HT1080 (cell line): ENCODE results near the gene SLC1A5. TPM values are rescaled to one million over a fixed set of nuclear protein-coding genes. Genes with fewer than 3 reads are reported as not detected.
"Not testable (repeated sequence)": the region's sequence is repeated elsewhere in the genome, so short reads cannot be mapped to it uniquely, and the experiment has no call there.

Source experiments
- DNase-seq: peaks from one replicate; pipeline ENCODE4 v3.0.0-alpha.2; 2015; ENCODE audit warnings: low read depth
- polyA plus RNA-seq, 2 experiments: library from polyadenylated mRNA; depleted of rRNA; stranded (reverse); fragments of >200 nt; gene quantifications; 2 replicates each; pipeline ENCODE4 v1.2.3, GENCODE V29; 2015
- total RNA-seq: library from RNA; depleted of rRNA; stranded (reverse); fragments of >200 nt; shearing (Covaris generic); gene quantifications from 2 replicates; pipeline ENCODE4 v1.2.3, GENCODE V29; 2014; rRNA removed

The SLC1A5 gene
- 215 and 227 TPM in 2 replicates for total RNA-seq
- polyA plus RNA-seq (2015; cell fraction: cytosol; rRNA removed), result 212 and 218 TPM in 2 replicates
- polyA plus RNA-seq (2015; cell fraction: nucleus; rRNA removed), result 506 and 550 TPM in 2 replicates

DNA sequence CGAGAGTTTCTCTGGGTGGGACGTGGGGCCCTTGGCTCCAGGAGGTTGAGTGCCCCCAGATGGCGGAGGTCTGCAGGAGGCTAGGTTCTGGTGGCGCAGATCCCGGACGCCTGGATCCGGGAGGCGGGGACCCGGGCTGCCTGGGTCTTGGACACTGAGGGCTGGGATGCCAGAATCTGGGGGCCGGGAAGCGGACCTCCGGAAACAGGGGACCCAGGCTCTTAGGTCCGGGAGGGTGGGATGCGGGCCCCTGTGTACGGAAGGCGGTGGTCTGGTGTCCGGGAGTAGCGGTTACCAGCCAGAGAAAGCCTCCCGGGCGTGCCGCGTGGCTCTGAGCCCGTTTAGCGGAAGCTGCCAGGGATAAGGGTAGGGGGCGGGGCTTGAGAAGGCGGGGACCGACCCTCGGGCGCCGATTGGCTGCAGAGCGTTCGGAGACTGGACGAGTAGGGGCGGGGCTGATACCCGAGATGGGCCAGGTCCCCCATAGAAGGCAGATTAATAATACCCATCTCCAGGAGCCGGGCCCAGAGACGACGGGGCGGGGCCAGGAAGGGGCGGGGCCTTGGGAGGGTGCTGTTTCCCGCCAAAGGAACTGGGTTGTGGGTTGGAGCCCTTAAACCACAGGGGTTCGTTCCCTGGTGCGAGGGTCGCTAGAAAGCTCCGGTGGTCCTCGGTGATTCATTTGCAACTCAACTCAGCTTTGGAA, at the start of gene SLC1A5:
Gene SLC1A5 (minus strand): TSS at position 333 of the 706 bp plus-strand sequence. CDS start 629 bp downstream, outside the sequence.
- peak; percentile 95 for DNase-seq

DNA sequence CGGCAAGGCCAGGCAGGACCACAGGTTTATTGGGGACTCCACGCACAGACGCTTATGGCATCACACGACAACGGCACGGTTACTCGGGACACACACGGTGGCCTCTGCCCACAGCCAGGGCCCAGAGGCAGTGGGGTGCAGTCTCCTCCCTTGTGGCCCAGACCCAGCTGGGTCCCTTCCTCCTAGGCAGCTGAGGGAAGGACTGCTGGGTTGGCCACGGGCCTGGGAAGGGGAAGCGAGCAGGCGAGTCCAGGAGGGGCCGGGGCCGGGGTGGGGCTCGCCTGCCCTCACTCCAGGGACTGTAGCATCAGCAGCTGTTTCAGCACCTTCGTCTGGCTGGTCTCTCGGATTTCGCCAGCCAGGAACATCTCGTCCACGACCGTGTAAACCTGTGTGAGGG, 49.8 kb upstream of the SLC1A5 start:
- no peak for DNase-seq

DNA sequence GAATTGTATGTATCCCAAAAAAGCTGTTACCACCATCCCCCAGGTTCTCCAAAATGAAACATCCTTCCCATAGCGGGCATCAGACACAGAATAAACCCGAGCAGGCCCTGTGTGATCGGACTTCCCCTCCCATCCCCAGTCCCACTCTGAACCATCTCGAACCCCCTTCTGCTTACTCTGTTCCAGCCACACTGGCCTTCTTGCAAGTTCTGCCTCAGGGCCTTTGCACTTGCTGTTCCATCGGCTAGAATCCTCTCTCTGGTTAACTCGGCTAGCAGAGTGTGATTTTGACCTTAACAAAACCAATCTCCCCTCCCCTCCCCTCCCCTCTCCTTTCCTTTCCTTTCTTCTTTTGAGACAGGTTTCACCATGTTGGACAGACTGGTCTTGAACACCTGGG, 46.6 kb upstream of the SLC1A5 start:
- no peak for DNase-seq

DNA sequence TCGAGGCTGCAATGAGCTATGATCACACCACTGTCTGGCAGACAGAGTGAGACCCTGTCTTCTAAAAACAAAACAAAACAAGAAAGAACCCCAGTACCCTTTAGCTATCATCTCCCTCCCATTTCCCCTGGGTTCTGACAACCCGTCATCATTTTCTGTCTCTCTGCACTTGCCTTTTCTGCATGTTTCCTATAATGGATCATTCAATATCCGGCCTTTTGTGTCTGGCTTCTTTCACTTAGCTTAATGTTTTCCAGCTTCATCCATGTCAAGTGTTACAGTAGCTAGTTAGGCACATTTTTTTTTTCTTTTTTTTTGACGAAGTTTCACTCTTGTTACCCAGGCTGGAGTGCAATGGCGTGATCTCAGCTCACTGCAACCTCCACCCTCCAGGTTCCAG, 45.7 kb upstream of the SLC1A5 start:
- no peak for DNase-seq

DNA sequence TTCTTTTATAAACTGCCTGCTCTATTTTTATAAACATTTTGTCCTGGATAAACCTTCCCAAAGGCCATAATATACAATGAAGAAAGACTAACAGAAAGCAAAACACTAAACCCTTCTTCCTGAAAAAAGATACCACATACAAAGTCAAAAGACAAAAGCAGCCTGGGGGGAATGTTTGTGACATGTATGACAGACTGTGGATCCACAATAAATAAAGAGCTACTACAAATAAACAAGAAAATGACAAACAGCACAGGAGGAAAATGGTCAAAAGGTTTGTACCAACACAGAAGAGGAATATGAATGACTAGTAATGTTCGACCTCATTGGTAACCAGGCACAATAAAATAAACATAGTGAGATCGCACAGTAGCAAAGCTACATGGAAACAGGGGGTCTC, 42.5 kb upstream of the SLC1A5 start:
- DNase-seq, result no peak

DNA sequence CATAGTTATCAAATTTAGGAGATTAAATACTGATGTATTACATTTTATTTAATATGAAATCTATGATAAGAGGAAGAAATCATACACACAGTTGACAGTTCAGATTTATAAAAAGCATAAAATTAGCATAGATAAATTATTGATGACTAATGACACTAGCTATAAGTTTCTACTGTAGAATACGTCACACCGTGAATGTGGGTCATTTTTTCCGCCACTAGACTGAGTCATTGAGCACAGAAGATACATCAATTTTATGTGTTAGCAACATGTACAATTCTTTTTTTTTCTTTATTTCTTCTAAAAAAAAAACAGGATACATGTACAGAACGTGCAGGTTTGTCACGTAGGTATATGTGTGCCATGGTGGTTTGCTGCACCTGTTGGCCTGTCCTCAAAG, 40.1 kb upstream of the SLC1A5 start:
- no peak for DNase-seq

DNA sequence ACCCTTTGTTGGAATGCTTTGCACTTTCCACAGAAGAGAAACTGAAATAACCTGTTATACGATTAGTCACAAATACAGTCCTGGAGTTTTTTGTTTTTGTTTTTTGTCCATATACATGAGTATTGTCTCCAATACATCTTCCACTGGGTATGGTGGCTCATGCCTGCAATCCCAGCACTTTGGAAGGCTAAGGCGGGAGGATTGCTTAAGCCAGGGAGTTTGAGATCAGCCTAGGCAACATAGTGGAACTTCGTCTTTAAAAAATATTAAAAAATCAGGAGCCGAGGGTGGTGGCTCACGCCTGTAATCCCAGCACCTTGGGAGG, 37.3 kb upstream of the SLC1A5 start:
- DNase-seq, result no peak

DNA sequence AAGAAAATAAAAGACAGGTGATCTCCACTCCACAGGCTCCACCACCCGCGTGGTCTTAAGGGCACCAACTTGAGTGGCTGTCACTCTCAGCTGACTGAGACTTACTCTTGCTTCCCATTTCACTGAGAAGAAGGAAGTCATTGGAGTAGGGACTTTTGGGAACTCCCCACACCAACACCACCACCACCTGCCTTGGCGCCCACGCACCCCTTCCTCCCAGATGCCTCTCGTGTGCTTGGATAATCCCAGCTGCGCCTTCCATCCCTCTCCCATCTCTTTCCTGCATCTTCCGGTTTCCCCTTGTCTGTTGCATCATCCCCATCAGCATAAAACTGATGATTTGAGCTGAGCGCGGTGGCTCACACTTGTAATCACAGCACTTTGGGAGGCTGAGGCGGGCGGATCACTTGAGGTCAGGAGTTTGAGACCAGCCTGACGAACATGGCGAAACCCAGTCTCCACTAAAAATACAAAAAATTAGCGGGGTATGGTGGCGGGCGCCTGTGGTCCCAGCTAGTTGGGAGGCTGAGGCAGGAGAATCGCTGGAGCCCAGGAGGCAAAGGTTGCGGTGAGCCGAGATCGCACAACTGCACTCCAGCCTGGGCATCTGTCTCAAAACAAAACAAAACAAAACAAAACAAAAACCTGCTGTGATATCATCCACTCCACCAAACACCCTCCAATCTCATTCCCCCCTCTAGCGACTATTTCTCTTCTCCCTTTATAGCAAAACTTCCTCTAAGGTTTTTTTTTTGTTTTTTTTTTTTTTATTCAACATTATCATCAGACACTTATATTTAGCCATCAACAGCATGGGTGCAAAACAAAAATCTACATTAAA, 36.7 kb upstream of the SLC1A5 start:
- DNase-seq, result no peak

DNA sequence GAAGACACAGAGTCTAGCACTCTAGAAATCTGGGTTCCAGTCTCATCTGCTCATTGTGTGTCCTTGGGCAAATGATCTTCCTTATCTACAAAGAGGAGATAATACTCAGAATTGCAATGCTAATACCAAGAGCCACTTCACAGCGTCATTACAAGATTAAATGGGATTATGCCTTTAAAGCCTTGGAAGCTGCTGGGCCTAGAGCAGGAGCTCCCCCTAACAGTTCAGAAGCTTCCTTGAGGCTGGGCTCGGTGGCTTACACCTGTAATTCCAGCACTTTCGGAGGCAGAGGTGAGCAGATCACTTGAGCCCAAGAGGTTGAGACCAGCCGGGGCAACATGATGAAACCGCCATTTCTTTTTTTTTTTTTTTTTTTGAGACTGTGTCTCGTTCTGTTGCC, 34.7 kb upstream of the SLC1A5 start:
- no peak for DNase-seq

DNA sequence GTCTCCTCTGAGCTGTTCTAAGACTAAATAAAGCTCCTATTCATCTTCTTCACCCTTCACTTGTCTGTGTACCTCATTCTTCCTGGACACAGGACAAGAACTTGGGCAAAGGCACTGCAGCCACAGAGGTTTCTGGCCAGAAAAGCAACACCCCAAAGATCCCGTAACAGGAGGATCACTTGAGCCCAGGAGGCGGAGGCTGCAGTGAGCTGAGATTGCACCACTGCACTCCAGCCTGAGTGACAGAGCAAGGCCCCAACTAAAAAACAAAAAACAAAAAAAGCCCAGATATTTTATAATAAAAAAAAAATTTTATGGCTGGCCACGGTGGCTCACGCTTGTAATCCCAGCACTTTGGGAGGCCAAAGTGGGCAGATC, 34.0 kb upstream of the SLC1A5 start:
- not testable (repeated sequence) for DNase-seq

DNA sequence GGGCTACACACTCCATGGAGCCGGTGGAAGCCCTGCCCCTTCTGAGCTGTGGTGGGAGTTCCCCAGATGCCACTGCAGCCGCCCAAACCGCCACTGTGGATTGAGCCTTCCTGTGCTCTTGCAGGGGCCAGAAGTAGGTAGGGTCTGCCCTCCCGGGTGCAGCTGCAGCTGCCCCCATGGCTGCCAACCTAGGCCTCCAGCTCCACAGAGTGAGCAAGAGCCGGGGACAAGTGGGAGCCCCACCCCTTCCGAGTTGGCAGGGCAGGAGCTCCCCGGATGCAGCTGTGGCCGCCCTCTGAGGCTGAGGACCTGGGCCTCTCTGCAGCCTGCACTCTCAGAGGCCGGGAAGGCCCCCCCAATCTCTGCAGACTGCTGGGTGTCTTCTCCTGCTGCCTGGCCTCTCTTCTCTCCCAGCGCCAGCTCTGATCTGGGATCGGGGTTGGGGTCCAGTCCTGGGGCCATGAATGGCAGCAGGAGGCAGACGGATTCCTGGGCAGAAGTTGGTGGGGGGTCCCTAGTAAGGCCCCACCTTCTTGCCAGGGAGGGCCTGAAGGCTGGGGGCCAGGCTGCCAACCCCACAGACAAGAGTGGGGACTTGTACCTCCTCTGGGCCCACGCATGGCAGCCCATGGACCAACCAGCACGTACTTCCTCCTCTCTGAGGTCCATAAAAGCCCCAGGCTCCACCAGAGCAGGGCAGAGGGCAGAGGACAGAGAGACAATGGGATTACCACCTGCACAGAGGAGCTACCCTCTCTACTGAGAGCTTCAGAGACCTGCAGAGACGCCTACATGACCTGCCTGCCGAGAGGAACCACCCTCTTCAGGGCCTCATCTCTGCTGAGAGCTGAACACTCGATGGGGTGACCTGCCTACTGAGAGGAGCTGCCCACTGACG, 33.4 kb upstream of the SLC1A5 start:
- no peak for DNase-seq

DNA sequence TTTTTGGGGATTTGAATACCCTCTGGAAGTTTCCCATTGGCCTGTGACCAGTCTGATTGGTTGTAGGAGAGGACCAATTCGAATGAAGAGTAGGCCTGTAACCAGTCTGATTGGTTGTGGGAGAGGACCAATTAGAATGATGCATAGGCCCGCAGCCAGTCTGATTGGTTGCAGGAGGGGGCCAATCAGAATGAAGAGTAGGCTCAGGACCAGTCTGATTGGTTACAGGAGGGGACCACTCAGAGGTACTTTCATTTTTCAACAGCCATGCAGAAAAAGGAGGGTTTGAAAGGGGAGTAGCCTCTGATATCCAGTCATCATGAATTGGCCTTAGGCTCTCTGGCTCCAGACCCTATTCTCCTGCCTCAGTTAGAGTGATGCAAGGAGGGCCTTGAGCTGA, 30.4 kb upstream of the SLC1A5 start:
- peak; percentile 65 for DNase-seq

DNA sequence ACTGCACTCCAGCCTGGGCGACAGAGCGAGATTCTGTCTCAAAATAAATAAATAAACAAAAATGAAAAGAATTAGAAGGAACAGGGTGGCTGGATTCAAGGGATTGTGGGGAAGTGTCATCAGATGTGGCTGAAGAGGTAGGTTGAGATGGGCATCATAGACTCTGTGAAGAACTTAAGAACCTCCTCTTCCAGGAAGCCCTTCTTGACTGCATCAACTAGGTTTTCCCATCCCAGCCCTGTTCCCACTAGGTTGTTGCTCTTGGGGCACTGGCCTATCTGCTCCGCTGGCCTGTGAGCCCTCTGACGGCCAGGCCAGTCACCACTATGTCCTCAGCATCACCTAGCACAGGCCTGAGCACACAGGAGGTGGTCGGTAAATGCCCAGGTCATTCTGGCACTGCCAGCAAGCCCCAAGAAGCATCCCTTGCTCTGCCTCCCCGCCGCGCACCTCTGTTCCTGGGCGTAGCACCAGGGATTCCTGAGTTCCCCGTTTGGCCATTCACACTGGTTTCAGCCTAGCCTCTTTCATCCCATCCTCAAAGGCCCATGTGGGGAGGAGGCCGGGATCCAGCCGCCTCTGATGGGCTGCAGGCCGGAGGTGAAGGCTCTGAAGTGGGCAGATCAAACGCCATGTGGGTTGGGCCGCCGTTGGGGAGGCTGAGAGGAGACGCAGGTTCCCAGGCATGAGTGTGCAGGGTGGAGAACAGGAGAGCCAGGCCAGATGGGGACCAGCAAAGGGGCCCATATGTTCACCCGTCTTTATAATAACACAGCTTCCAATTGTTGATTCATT, 27.6 kb upstream of the SLC1A5 start:
- DNase-seq, result no peak

DNA sequence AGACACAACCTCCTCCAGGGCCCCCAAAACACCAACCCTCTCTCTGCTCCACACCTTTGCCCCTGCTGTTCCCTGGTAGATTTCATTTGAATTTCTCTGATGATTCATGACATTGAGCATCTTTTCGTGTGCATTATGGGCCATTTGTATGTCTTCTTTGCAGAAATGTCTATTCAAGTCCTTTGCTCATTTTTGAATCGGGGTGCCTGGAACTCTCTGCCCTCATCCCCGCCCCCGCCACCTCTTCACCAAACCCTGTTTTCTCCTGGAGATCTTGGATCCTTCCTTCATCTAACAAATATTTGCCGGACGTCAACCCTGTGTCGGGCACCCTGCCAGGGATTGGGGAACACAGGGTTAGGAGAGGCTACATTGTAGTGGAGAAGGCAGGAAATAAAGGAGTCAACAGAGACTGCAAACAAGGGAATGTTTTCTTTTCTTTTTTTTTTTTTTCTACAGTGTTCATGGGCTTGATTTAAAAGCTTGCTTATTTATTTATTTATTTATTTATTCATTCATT, 25.5 kb upstream of the SLC1A5 start:
- peak; percentile 23 for DNase-seq

DNA sequence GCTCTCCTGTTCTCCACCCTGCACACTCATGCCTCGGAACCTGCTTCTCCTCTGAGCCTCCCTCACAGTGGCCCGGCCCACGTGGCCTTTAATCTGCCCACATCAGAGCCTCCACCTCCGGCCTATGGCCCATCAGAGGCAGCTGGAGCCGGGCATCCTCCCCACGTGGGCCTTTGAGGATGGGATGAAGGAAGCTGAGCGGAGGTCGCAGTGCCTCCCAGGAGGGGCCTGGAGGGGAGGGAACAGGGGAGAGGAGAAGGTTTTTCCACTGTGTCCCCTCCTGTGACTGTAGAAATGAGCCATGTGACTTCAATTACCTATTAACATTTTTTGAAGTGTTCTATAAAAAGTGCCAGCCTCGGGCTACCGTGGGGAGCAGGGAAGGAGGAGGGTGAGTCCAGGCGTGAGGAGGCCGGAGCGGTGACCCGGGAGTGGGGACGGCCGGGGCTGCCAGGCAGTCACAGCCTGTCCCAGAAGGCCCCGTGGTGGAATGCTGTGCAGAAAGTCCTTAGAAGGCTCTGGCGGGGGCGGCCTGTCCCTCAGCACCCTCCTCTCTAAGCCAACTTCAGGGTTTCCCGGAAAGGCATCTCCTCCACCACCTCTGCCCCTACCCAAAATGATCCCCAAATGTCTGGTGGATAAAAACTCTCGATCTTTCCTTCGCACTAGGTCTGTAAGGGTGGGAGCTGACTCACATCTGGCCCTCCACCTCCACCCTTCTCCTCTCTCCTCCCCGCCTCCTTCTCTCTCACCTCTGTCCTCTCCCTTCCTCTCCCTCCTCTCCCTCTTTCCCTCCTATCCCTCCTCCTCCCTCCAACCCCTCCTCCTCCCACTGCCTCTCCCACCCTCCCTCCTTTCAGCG, 24.8 kb upstream of the SLC1A5 start:
- no peak for DNase-seq

DNA sequence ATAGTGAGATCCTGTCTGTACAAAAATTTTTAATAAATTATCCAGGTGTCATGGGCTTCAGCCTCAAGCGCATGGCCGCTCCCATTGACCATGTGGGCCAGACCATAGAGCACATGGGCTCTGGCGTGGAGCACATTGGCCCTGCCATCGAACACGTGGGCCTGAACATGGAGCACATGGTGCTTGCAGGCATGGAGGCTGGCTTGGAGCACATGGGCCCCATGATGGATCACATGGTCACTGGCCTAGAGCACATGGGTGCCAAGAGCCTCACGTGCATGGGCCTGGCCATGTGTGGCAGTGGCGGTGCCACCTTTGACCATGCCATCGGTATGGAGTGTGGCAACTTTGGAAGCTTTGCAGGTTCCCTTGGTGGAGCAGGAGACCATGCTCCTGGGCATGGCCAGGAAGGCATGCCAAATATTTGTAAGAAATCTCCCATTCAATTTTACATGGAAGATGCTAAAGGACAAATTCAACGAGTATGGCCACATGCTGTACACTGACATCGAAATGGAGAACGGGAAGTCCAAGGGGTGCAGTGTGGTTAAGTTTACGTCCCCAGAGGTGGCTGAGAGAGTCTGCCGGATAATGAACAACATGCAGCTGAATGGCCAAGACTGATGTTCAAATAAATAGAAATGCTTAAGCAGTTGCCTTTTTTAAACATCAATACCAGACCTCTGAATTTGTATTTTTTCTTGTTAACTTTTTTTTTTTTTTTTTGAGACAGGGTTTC, 21.3 kb upstream of the SLC1A5 start:
- no peak for DNase-seq

DNA sequence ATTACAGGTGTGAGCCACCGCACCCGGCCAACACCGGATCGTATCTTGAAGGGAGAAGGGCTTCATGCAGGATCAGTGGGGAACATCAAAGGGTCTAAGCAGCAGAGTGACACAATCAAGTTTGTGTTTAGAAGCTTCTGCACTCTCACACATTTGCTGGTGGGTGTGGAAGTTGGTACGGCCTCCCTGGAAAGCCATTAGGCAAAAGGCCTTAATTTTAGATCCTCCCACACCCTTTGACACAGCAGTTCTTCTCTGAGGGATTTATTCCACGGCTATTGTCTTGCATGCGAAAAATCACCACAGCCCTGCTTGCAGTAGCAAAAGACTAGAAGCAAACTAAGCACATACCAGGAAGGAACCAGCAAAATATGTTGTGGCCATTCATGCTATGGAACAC, 18.3 kb upstream of the SLC1A5 start:
- DNase-seq, result no peak

DNA sequence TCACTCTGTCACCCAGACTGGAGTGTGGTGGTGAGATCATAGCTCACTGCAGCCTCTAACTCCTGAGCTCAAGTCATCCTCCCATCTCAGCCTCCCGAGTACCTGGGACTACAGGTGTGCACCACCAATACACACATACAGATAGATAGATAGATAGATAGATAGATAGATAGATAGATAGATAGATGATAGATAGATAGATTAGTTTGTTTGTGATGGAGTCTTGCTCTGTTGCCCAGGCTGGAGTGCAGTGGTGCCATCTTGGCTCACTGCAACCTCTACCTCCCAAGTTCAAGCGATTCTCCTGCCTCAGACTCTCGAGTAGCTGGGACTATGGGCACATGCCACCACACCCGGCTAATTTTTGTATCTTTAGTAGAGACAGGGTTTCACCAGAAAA, 16.0 kb upstream of the SLC1A5 start:
- DNase-seq, result not testable (repeated sequence)

DNA sequence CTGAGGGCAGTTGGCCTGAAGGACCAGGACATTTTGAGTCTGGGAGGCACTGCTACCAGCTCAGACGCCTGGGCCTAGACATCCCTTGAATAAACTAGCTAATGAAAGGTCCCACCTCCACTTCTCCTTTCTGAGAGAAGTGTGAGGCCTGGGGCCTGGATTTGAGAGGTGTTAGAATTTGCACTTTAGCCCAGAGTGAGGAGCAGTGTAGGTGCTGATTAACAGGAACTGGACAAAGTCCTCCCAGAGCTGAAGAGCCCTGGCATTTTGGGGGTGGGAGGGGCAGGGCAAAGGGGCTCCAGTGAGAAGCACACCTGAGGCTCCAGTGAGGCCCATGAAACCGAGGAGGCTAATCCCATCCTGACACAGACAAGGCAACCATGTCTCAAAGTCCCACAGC, 15.2 kb upstream of the SLC1A5 start:
- no peak for DNase-seq
